ENCODE results near the gene LYVE1.

Gene LYVE1

GRCh38 chr11:10567446-10567845 is 1.0 kb downstream of the LYVE1 start:
- TF ChIP-seq, protein P1, sequence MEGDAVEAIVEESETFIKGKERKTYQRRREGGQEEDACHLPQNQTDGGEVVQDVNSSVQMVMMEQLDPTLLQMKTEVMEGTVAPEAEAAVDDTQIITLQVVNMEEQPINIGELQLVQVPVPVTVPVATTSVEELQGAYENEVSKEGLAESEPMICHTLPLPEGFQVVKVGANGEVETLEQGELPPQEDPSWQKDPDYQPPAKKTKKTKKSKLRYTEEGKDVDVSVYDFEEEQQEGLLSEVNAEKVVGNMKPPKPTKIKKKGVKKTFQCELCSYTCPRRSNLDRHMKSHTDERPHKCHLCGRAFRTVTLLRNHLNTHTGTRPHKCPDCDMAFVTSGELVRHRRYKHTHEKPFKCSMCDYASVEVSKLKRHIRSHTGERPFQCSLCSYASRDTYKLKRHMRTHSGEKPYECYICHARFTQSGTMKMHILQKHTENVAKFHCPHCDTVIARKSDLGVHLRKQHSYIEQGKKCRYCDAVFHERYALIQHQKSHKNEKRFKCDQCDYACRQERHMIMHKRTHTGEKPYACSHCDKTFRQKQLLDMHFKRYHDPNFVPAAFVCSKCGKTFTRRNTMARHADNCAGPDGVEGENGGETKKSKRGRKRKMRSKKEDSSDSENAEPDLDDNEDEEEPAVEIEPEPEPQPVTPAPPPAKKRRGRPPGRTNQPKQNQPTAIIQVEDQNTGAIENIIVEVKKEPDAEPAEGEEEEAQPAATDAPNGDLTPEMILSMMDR (conservative IDR thresholded peaks at IDR 0.05): no peak
- TF ChIP-seq ZFX (IDR thresholded peaks at IDR 0.05): no peak
- no peak overlapping the region for H3K27ac ChIP-seq

DNA sequence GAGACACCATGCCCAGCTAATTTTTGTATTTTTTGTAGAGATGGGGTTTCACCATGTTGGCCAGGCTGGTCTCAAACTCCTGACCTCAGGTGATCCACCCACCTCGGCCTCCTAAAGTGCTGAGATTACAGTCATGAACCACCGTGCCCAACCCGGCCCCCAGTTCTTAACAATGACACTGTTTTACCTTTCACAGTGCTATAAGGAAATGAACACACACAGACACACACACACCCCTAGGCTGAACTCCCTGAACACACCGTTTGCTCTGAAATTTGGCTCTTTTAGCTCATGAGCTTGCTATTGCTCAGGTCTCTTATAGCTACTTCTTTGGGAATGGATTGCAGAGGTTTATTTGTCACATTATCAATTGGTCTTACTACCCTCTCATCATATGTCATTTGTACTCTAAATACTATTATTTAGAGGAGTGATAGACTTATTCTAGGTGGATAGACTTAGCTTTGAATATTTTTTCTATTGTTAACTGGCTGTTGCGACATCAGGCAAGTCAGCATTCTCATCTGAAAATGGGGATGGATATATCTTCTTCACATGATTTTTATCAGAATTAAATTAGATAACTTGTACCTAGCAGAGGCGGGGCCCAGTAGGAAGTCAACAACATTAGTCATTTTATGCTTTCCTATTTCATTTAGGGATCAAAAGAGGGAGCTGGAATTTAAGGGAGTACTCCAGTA is 2.1 kb downstream of the LYVE1 start:
- TF ChIP-seq, protein P1 (conservative IDR thresholded peaks at IDR 0.05): no peak
- no peak for TF ChIP-seq ZFX (IDR thresholded peaks at IDR 0.05)
- H3K27ac ChIP-seq: no peak overlapping the region

DNA sequence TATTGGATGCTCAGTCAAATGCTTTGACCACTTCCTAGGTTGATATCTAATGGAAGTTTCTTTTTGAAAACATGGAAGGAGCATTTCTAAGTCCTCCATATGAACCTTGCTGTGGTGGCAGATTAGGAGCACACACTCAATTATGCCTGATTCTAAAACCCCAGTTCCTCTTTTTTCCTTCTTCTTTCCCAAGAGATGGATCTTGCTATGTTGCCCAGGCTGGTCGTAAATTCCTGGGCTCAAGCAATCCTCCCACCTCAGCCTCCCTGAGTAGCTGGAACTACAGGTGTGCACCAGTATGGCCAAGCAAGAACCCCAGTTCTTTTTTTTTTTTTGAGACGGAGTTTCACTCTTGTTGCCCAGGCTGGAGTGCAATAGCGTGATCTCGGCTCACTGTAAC is 3.0 kb downstream of the LYVE1 start:
- TF ChIP-seq ZFX (IDR thresholded peaks at IDR 0.05): no peak
- TF ChIP-seq, protein P1 (conservative IDR thresholded peaks at IDR 0.05): no peak
- H3K27ac ChIP-seq: no peak overlapping the region

DNA sequence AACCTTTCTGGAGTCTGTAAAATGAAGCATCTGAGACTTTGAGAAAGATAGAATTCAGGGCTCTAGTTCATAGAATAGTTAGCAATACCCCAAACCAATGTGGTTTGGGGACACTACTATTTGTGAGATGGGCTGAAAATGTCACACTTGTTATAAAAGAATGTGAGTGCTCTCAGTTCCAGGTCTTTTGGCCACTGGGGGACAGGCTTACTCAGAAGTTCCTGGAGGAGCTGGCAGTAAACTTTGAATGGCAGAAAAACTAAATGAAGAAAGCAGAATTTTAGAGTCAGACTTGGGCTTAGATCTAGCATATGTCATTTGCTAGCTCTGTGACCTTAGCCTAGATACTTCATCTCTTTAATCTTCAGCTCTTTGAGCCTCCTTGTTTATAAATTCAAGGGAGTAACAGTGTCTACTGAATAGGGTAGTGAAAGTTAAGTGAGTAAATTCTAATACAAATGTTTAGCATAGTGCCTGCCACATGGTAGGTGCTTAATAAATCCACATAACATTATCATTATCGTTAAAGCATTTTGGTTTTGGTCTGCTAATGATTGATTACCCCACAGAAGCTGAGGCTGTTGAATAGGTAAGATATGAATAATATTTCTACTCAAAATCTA is 3.7 kb downstream of the LYVE1 start:
- TF ChIP-seq ZFX (IDR thresholded peaks at IDR 0.05): no peak
- TF ChIP-seq, protein P1 (conservative IDR thresholded peaks at IDR 0.05): peak; percentile 15
- no peak overlapping the region for H3K27ac ChIP-seq

GRCh38 chr11:10564030-10564429 is 4.4 kb downstream of the LYVE1 start:
- no peak for TF ChIP-seq ZFX (IDR thresholded peaks at IDR 0.05)
- TF ChIP-seq, protein P1 (conservative IDR thresholded peaks at IDR 0.05): no peak
- H3K27ac ChIP-seq: no peak overlapping the region

GRCh38 chr11:10561947-10562346 is 6.5 kb downstream of the LYVE1 start:
- no peak overlapping the region for H3K27ac ChIP-seq
- no peak for TF ChIP-seq ZFX (IDR thresholded peaks at IDR 0.05)
- TF ChIP-seq, protein P1 (conservative IDR thresholded peaks at IDR 0.05): no peak

GRCh38 chr11:10561043-10561818 is 7.2 kb downstream of the LYVE1 start:
- no peak overlapping the region for H3K27ac ChIP-seq
- no peak for TF ChIP-seq ZFX (IDR thresholded peaks at IDR 0.05)
- TF ChIP-seq, protein P1 (conservative IDR thresholded peaks at IDR 0.05): no peak

Measured in C4-2B (cell line).